K562 (cell line): ENCODE data around the gene PPP1R14C. TPM values are rescaled to one million over a fixed set of nuclear protein-coding genes. Genes with fewer than 3 reads are reported as not detected.

ENCODE experiments used
- CTBP1 ChIP-seq: fragments of 450-650 bp; IDR thresholded peaks from 2 replicates; pipeline ENCODE4 v1.6.1; 2016; ENCODE audit warnings: borderline replicate concordance
- EHMT2 ChIP-seq: fragments of 450-650 bp; IDR thresholded peaks from 2 replicates; pipeline ENCODE4 v1.6.1; 2018; ENCODE audit warnings: antibody characterized with exemption
- KAT7 ChIP-seq: sonication (generic); formaldehyde crosslinking; IDR thresholded peaks from 2 replicates; pipeline ENCODE4 v1.8.0; 2022; ENCODE audit warnings: missing genetic modification reagents, mild to moderate bottlenecking, borderline replicate concordance
- KDM1A ChIP-seq, 2 experiments: fragments of 450-650 bp; IDR thresholded peaks; 2 replicates each; pipeline ENCODE4 v1.6.1; 2016; ENCODE audit warnings: mild to moderate bottlenecking in 2 of 2
- MBD2 ChIP-seq: sonication (generic); IDR thresholded peaks from 2 replicates; pipeline ENCODE4 v1.6.1; 2016; ENCODE audit warnings: low read depth, borderline replicate concordance
- NCOA2 ChIP-seq, 2 experiments: fragments of 450-650 bp; IDR thresholded peaks; 2 replicates each; pipeline ENCODE4 v1.6.1; 2018; ENCODE audit warnings: mild to moderate bottlenecking in 2 of 2, moderate library complexity in 1 of 2; ENCODE audit not compliant: partially characterized antibody in 2 of 2
- NCOA4 ChIP-seq: fragments of 450-650 bp; IDR thresholded peaks from 2 replicates; pipeline ENCODE4 v1.6.1; 2018; ENCODE audit warnings: mild to moderate bottlenecking; ENCODE audit not compliant: partially characterized antibody
- RNF2 ChIP-seq: sonication (generic); IDR thresholded peaks from 2 replicates; pipeline ENCODE4 v1.6.1; 2016
- SOX6 ChIP-seq: fragments of 450-650 bp; IDR thresholded peaks from 2 replicates; pipeline ENCODE4 v1.6.1; 2014; ENCODE audit warnings: mild to moderate bottlenecking
- TAF9B ChIP-seq: fragments of 450-650 bp; IDR thresholded peaks from 2 replicates; pipeline ENCODE4 v1.6.1; 2018; ENCODE audit warnings: mild to moderate bottlenecking; ENCODE audit not compliant: partially characterized antibody
- TAL1 ChIP-seq: fragments of 450-650 bp; IDR thresholded peaks from 2 replicates; pipeline ENCODE4 v1.6.1; 2016; ENCODE audit warnings: mild to moderate bottlenecking
- ZNF232 ChIP-seq: sonication (generic); formaldehyde crosslinking; IDR thresholded peaks from 2 replicates; pipeline ENCODE4 v1.8.0; 2022; ENCODE audit warnings: mild to moderate bottlenecking, missing genetic modification reagents
- polyA plus RNA-seq, 8 experiments: library from polyadenylated mRNA; depleted of rRNA in 4 of 8; stranded (reverse) in 5 of 8; unstranded in 3 of 8; fragments of >200 nt; fragmentation: Nextera tagmentation in 2 of 8; fragmentation: Illumina TruSeq in 1 of 8; extraction: Ambion mirVana in 2 of 8; extraction: Trizol in 1 of 8; gene quantifications; 2 replicates each; pipeline versions ENCODE4 v1.2.1 to v1.2.3, GENCODE V29; 2011 to 2014; ENCODE audit warnings: inconsistent platforms in 1 of 8, missing spikeins in 1 of 8
- total RNA-seq, 7 experiments: library from RNA; depleted of rRNA in 6 of 7; stranded (reverse); fragments of >200 nt in 6 of 7; fragmentation: Illumina TruSeq in 2 of 7; extraction: Trizol in 2 of 7; gene quantifications; 2 replicates each; pipeline versions ENCODE4 v1.2.1 to v1.2.3, GENCODE V29; 2011 to 2021; ENCODE audit warnings: low replicate concordance in 1 of 7
- TF ChIP-seq, protein P1 (sequence below): fragments of 250-450 bp; sonication (Bioruptor Pico); IDR thresholded peaks from 2 replicates; pipeline ENCODE4 v1.8.0; 2022; ENCODE audit warnings: moderate library complexity, mild to moderate bottlenecking, inconsistent platforms
- TF ChIP-seq, protein P2 (sequence below), 2 experiments: fragments of 450-650 bp; conservative IDR thresholded peaks; 2 replicates each; pipeline ENCODE4 v1.6.1; 2017; ENCODE audit warnings: mild to moderate bottlenecking in 2 of 2, moderate library complexity in 2 of 2
- TF ChIP-seq, protein P3 (sequence below): fragments of 450-650 bp; formaldehyde crosslinking; IDR thresholded peaks from 2 replicates; pipeline ENCODE4 v1.4.0; 2022; ENCODE audit warnings: missing genetic modification characterization
- TF ChIP-seq, protein P4 (sequence below): IDR thresholded peaks from 3 replicates; pipeline ENCODE4 v1.6.1; 2011; ENCODE audit warnings: borderline replicate concordance, mild to moderate bottlenecking; ENCODE audit not compliant: insufficient read length, insufficient read depth
- TF ChIP-seq, protein P5 (sequence below): sonication (generic); formaldehyde crosslinking; IDR thresholded peaks from 2 replicates; pipeline ENCODE4 v1.8.1; 2023; ENCODE audit warnings: missing genetic modification reagents, mild to moderate bottlenecking, borderline replicate concordance

Gene PPP1R14C
- total and polyA plus RNA-seq, 9 of the 15 experiments (the other 6 are each of a cell fraction or from before 2014, with no cell fraction given), result 4.5 to 16.6 (median 11.9) TPM

DNA sequence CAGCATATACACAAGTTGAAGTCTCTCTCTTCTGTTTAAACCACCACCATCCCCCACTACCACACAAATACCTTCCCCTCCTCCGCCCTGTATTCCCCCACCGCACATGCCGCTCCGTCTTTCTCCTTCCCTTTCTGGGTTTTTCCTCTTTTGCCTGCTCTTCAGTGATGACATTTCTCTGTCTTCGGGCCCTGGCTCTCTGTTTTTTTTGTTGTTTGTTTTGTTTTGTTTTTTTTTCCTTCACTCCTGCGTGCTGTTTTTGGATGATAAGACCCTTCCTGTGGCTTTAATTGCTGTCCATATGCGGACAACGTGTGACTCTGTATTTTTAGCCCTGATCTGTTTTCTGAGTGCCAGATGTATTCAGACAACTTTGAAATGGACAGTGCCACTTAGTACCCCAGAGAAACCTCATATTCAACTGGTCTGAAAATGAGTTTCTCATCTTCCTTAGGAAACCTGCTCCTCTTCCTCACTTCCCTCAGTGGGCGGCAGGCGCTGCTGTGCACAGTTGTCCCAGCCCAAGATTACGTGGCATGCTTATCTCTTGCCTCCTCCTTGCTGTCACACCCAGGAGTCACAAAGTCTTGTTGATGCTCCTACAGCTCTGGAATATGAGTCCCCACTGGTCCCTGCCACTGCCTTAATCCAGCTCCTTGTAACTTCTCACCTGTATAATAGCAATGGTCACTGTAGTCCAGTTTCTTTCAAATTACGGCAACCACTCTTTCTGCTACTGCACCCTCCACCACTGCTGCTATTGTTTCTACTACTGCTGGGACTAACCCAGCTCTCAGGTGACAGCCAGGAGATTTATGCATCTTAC, 8.2 kb downstream of the PPP1R14C start (continued):
- TF ChIP-seq, protein P1, sequence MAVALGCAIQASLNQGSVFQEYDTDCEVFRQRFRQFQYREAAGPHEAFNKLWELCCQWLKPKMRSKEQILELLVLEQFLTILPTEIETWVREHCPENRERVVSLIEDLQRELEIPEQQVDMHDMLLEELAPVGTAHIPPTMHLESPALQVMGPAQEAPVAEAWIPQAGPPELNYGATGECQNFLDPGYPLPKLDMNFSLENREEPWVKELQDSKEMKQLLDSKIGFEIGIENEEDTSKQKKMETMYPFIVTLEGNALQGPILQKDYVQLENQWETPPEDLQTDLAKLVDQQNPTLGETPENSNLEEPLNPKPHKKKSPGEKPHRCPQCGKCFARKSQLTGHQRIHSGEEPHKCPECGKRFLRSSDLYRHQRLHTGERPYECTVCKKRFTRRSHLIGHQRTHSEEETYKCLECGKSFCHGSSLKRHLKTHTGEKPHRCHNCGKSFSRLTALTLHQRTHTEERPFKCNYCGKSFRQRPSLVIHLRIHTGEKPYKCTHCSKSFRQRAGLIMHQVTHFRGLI (CRISPR knock-in tag), result no peak
- TF ChIP-seq EHMT2, result peak; percentile 57
- peak; percentile 66 for TF ChIP-seq TAF9B
- TF ChIP-seq, protein P2, sequence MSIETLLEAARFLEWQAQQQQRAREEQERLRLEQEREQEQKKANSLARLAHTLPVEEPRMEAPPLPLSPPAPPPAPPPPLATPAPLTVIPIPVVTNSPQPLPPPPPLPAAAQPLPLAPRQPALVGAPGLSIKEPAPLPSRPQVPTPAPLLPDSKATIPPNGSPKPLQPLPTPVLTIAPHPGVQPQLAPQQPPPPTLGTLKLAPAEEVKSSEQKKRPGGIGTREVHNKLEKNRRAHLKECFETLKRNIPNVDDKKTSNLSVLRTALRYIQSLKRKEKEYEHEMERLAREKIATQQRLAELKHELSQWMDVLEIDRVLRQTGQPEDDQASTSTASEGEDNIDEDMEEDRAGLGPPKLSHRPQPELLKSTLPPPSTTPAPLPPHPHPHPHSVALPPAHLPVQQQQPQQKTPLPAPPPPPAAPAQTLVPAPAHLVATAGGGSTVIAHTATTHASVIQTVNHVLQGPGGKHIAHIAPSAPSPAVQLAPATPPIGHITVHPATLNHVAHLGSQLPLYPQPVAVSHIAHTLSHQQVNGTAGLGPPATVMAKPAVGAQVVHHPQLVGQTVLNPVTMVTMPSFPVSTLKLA (conservative IDR thresholded peaks at IDR 0.05), result peak; percentile 67 to 83; a peak in 3 of 4 replicates
- TF ChIP-seq, protein P3, sequence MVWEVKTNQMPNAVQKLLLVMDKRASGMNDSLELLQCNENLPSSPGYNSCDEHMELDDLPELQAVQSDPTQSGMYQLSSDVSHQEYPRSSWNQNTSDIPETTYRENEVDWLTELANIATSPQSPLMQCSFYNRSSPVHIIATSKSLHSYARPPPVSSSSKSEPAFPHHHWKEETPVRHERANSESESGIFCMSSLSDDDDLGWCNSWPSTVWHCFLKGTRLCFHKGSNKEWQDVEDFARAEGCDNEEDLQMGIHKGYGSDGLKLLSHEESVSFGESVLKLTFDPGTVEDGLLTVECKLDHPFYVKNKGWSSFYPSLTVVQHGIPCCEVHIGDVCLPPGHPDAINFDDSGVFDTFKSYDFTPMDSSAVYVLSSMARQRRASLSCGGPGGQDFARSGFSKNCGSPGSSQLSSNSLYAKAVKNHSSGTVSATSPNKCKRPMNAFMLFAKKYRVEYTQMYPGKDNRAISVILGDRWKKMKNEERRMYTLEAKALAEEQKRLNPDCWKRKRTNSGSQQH (CRISPR knock-in tag), result peak; percentile 92
- peak in 1 of 2 experiments; percentile 12 for TF ChIP-seq NCOA2 (IDR thresholded peaks at IDR 0.05; ENCODE audit: partially characterized antibody in 2 of 2)
- peak; percentile 57 for TF ChIP-seq NCOA4
- peak; percentile 88; the same call in 1 of the 2 replicates for TF ChIP-seq SOX6
- TF ChIP-seq RNF2, result peak; percentile 91
- TF ChIP-seq, protein P4, sequence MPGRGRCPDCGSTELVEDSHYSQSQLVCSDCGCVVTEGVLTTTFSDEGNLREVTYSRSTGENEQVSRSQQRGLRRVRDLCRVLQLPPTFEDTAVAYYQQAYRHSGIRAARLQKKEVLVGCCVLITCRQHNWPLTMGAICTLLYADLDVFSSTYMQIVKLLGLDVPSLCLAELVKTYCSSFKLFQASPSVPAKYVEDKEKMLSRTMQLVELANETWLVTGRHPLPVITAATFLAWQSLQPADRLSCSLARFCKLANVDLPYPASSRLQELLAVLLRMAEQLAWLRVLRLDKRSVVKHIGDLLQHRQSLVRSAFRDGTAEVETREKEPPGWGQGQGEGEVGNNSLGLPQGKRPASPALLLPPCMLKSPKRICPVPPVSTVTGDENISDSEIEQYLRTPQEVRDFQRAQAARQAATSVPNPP, result no peak
- no peak for TF ChIP-seq ZNF232 (CRISPR knock-in tag)
- peak; percentile 68; the same call in 1 of the 2 replicates for TF ChIP-seq MBD2
- TF ChIP-seq KDM1A (IDR thresholded peaks at IDR 0.05), result peak; percentile 71 to 84
- TF ChIP-seq KAT7 (CRISPR knock-in tag), result no peak
- TF ChIP-seq CTBP1, result peak; percentile 100
- TF ChIP-seq TAL1, result peak; percentile 91
- TF ChIP-seq, protein P5, sequence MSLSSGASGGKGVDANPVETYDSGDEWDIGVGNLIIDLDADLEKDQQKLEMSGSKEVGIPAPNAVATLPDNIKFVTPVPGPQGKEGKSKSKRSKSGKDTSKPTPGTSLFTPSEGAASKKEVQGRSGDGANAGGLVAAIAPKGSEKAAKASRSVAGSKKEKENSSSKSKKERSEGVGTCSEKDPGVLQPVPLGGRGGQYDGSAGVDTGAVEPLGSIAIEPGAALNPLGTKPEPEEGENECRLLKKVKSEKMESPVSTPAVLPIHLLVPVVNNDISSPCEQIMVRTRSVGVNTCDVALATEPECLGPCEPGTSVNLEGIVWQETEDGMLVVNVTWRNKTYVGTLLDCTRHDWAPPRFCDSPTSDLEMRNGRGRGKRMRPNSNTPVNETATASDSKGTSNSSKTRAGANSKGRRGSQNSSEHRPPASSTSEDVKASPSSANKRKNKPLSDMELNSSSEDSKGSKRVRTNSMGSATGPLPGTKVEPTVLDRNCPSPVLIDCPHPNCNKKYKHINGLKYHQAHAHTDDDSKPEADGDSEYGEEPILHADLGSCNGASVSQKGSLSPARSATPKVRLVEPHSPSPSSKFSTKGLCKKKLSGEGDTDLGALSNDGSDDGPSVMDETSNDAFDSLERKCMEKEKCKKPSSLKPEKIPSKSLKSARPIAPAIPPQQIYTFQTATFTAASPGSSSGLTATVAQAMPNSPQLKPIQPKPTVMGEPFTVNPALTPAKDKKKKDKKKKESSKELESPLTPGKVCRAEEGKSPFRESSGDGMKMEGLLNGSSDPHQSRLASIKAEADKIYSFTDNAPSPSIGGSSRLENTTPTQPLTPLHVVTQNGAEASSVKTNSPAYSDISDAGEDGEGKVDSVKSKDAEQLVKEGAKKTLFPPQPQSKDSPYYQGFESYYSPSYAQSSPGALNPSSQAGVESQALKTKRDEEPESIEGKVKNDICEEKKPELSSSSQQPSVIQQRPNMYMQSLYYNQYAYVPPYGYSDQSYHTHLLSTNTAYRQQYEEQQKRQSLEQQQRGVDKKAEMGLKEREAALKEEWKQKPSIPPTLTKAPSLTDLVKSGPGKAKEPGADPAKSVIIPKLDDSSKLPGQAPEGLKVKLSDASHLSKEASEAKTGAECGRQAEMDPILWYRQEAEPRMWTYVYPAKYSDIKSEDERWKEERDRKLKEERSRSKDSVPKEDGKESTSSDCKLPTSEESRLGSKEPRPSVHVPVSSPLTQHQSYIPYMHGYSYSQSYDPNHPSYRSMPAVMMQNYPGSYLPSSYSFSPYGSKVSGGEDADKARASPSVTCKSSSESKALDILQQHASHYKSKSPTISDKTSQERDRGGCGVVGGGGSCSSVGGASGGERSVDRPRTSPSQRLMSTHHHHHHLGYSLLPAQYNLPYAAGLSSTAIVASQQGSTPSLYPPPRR (CRISPR knock-in tag), result 0 out of 2 replicates have a peak, but pooled peaks have one; percentile 23
